HEK293 (cell line): ENCODE data around the gene SYNJ2.

Experiments
- CTCF ChIA-PET: fragments of 350-600 bp; formaldehyde crosslinking; extraction: SDS; loops from one replicate; lab custom pipeline; 2021; ENCODE audit warnings: antibody characterized with exemption; lab: Yijun Ruan, JAX
- POLR2A ChIA-PET: fragments of 300-600 bp; formaldehyde crosslinking; extraction: SDS; loops from one replicate; lab custom pipeline; 2020; ENCODE audit warnings: antibody characterized with exemption, inconsistent platforms; lab: Yijun Ruan, JAX
- H3K27ac ChIP-seq: fragments of 200-500 bp; sonication (Bioruptor generic); 2 replicates; pipeline ENCODE4 v1.5.1; 2014; ENCODE audit warnings: low read depth, low read length, control low read depth, inconsistent platforms; ENCODE audit errors: extremely low read depth
- H3K36me3 ChIP-seq, 2 experiments: fragments of 200-500 bp in 1 of 2; sonication (Bioruptor generic) in 1 of 2; 1 replicate in 1 of 2; 2 replicates in 1 of 2; pipeline ENCODE4 v1.5.1; 2014 to 2017; ENCODE audit warnings: inconsistent platforms in 2 of 2, low read length in 2 of 2; ENCODE audit not compliant: control insufficient read depth in 2 of 2, insufficient read depth in 1 of 2
- H3K4me1 ChIP-seq: fragments of 200-500 bp; sonication (Bioruptor generic); 2 replicates; pipeline ENCODE4 v1.5.1; 2014; ENCODE audit warnings: mild to moderate bottlenecking, low read length, inconsistent platforms; ENCODE audit not compliant: control insufficient read depth, insufficient read depth
- H3K4me3 ChIP-seq: 2 replicates; pipeline ENCODE4 v1.5.1; 2011; ENCODE audit warnings: low read depth, mild to moderate bottlenecking, control low read depth, low read length, moderate library complexity
- H3K9me3 ChIP-seq: fragments of 200-500 bp; sonication (Bioruptor generic); 2 replicates; pipeline ENCODE4 v1.5.1; 2014; ENCODE audit warnings: low read depth, low read length, inconsistent platforms; ENCODE audit not compliant: control insufficient read depth, insufficient read depth
- GFI1B ChIP-seq: fragments of 450-650 bp; formaldehyde crosslinking; IDR thresholded peaks from 2 replicates; pipeline ENCODE4 v1.5.1; 2016; ENCODE audit warnings: missing biosample characterization, missing genetic modification characterization
- KLF17 ChIP-seq: fragments of 450-650 bp; formaldehyde crosslinking; IDR thresholded peaks from 2 replicates; pipeline ENCODE4 v1.5.1; 2016; ENCODE audit warnings: missing biosample characterization, missing genetic modification characterization
- PRDM2 ChIP-seq: fragments of 450-650 bp; formaldehyde crosslinking; IDR thresholded peaks from 2 replicates; pipeline ENCODE4 v1.5.1; 2016; ENCODE audit warnings: missing biosample characterization, missing genetic modification characterization, borderline replicate concordance
- SALL2 ChIP-seq: fragments of 450-650 bp; formaldehyde crosslinking; IDR thresholded peaks from 2 replicates; pipeline ENCODE4 v1.5.0; 2017; ENCODE audit warnings: missing biosample characterization, mild to moderate bottlenecking, missing genetic modification characterization, borderline replicate concordance
- ZNF138 ChIP-seq: fragments of 450-650 bp; formaldehyde crosslinking; IDR thresholded peaks from 2 replicates; pipeline ENCODE4 v1.5.1; 2016; ENCODE audit warnings: missing biosample characterization, missing genetic modification characterization, borderline replicate concordance
- ZNF26 ChIP-seq: fragments of 450-650 bp; formaldehyde crosslinking; IDR thresholded peaks from 2 replicates; pipeline ENCODE4 v1.5.1; 2016; ENCODE audit warnings: missing biosample characterization, missing genetic modification characterization
- ZNF266 ChIP-seq: fragments of 450-650 bp; formaldehyde crosslinking; IDR thresholded peaks from 2 replicates; pipeline ENCODE4 v1.5.1; 2016; ENCODE audit warnings: missing biosample characterization, missing genetic modification characterization, low read depth
- ZNF350 ChIP-seq: fragments of 450-650 bp; formaldehyde crosslinking; IDR thresholded peaks from 2 replicates; pipeline ENCODE4 v1.5.0; 2017; ENCODE audit warnings: missing biosample characterization, mild to moderate bottlenecking, missing genetic modification characterization
- ZNF510 ChIP-seq: fragments of 450-650 bp; formaldehyde crosslinking; IDR thresholded peaks from 2 replicates; pipeline ENCODE4 v1.5.1; 2018; ENCODE audit warnings: mild to moderate bottlenecking, missing genetic modification characterization, missing biosample characterization; ENCODE audit not compliant: insufficient replicate concordance
- ZNF514 ChIP-seq: fragments of 450-650 bp; formaldehyde crosslinking; IDR thresholded peaks from 2 replicates; pipeline ENCODE4 v1.5.1; 2016; ENCODE audit warnings: missing biosample characterization, missing genetic modification characterization
- ZNF571 ChIP-seq: fragments of 450-650 bp; formaldehyde crosslinking; IDR thresholded peaks from 2 replicates; pipeline ENCODE4 v1.5.0; 2017; ENCODE audit warnings: missing biosample characterization, missing genetic modification characterization
- ZNF600 ChIP-seq: fragments of 450-650 bp; formaldehyde crosslinking; IDR thresholded peaks from 2 replicates; pipeline ENCODE4 v1.5.1; 2016; ENCODE audit warnings: missing biosample characterization, missing genetic modification characterization
- TF ChIP-seq, protein P1 (sequence below): fragments of 450-650 bp; formaldehyde crosslinking; IDR thresholded peaks from 2 replicates; pipeline ENCODE4 v1.5.1; 2016; ENCODE audit warnings: missing biosample characterization, missing genetic modification characterization

Gene SYNJ2

DNA sequence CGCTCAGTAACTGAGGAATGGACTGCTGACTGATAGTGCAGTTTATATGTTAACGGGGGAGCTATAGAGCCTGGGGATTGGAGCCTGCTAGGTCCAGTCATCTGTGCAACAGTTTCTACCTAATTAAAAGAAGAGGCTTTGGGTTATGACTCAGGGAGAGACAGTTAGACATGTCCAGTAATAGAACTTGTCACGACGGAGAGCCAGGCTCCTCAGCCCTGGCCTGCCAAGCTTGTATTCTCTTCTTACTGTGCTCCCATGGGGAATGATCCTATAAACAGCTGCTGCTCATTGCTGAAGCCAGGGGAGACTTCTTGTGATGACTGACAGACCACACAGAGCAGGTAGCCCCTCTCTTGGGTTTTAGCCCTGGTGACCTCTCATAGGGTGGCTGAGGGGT, 69.3 kb downstream of the SYNJ2 start (continued):
- TF ChIP-seq ZNF138 = no peak

- CTCF ChIA-PET = interaction anchor here (0.6 to 0.7 kb wide), 2 partner anchors 67 to 370 kb away, joined by 3 read pairs; no protein-coding TSS in a partner anchor
- TF ChIP-seq ZNF600 (no peak), SALL2 (no peak), ZNF26 (tag by site-specific recombination) (no peak), ZNF350 (tag by site-specific recombination) (no peak), PRDM2 (tag by site-specific recombination) (no peak), ZNF510 (tag by site-specific recombination) (no peak), GFI1B (tag by site-specific recombination) (no peak), ZNF571 (no peak), ZNF514 (tag by site-specific recombination) (no peak), ZNF266 (no peak), KLF17 (no peak)
- TF ChIP-seq, protein P1, sequence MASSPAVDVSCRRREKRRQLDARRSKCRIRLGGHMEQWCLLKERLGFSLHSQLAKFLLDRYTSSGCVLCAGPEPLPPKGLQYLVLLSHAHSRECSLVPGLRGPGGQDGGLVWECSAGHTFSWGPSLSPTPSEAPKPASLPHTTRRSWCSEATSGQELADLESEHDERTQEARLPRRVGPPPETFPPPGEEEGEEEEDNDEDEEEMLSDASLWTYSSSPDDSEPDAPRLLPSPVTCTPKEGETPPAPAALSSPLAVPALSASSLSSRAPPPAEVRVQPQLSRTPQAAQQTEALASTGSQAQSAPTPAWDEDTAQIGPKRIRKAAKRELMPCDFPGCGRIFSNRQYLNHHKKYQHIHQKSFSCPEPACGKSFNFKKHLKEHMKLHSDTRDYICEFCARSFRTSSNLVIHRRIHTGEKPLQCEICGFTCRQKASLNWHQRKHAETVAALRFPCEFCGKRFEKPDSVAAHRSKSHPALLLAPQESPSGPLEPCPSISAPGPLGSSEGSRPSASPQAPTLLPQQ (tag by site-specific recombination) = no peak
- POLR2A ChIA-PET = no interaction called here
- Histone ChIP-seq H3K36me3 (peaks cover 0 to 23% of the 10 kb centered on the region in 2 experiments; a peak in 1 of 3 replicates), H3K4me3 (no peak overlapping the region), H3K4me1 (no peaks in the 10 kb centered on the region), H3K9me3 (no peaks in the 10 kb centered on the region), H3K27ac (no peak overlapping the region)
Measured at GRCh38 chr6:158051968-158052367, 70.3 kb downstream of the SYNJ2 start.
